HepG2 (cell line): ENCODE measurements around the gene AADACL4. TPM values are rescaled to one million over a fixed set of nuclear protein-coding genes. Genes with fewer than 3 reads are reported as not detected.

ENCODE experiments used
- DNMT3B ChIP-seq: conservative IDR thresholded peaks from 2 replicates; pipeline ENCODE4 v1.6.1; 2016; ENCODE audit warnings: missing biosample characterization, control low read depth
- DR1 ChIP-seq: sonication (generic); formaldehyde crosslinking; IDR thresholded peaks from 2 replicates; pipeline ENCODE4 v1.8.0; 2021; ENCODE audit warnings: mild to moderate bottlenecking, missing genetic modification reagents, inconsistent platforms
- FLYWCH1 ChIP-seq: sonication (generic); formaldehyde crosslinking; IDR thresholded peaks from 2 replicates; pipeline ENCODE4 v1.8.1; 2023; ENCODE audit warnings: mild to moderate bottlenecking, missing genetic modification reagents
- HOXA7 ChIP-seq: sonication (generic); formaldehyde crosslinking; IDR thresholded peaks from 2 replicates; pipeline ENCODE4 v1.8.1; 2022; ENCODE audit warnings: mild to moderate bottlenecking, missing genetic modification reagents, moderate library complexity
- NFIB ChIP-seq: sonication (generic); formaldehyde crosslinking; IDR thresholded peaks from 2 replicates; pipeline ENCODE4 v1.9.0; 2021; ENCODE audit warnings: missing genetic modification reagents, mild to moderate bottlenecking, borderline replicate concordance
- PCBP2 ChIP-seq: fragments of 200-400 bp; formaldehyde crosslinking; optimal IDR thresholded peaks from 2 replicates; pipeline ENCODE3; 2018; ENCODE audit warnings: low read length, low read depth; ENCODE audit not compliant: poor library complexity, severe bottlenecking
- PHB2 ChIP-seq: fragments of 450-650 bp; IDR thresholded peaks from 2 replicates; pipeline ENCODE4 v1.6.1; 2018; ENCODE audit not compliant: partially characterized antibody
- PPARG ChIP-seq: conservative IDR thresholded peaks from 2 replicates; pipeline ENCODE4 v1.6.1; 2016; ENCODE audit warnings: missing biosample characterization, missing genetic modification reagents
- RARG ChIP-seq: sonication (generic); formaldehyde crosslinking; IDR thresholded peaks from 2 replicates; pipeline ENCODE4 v1.4.0; 2020; ENCODE audit warnings: low read depth, mild to moderate bottlenecking, missing genetic modification reagents
- SRSF9 ChIP-seq: fragments of 200-400 bp; formaldehyde crosslinking; IDR thresholded peaks from 2 replicates; pipeline ENCODE4 v1.6.1; 2018; ENCODE audit warnings: borderline replicate concordance, mild to moderate bottlenecking, low read depth, low read length; ENCODE audit not compliant: insufficient read depth, poor library complexity, severe bottlenecking
- ZNF558 ChIP-seq: sonication (generic); formaldehyde crosslinking; IDR thresholded peaks from 2 replicates; pipeline ENCODE4 v1.9.0; 2022; ENCODE audit warnings: mild to moderate bottlenecking, missing genetic modification reagents, borderline replicate concordance
- ZNF75D ChIP-seq: sonication (generic); formaldehyde crosslinking; IDR thresholded peaks from 2 replicates; pipeline ENCODE4 v1.8.1; 2023; ENCODE audit warnings: missing genetic modification reagents, mild to moderate bottlenecking, borderline replicate concordance
- ZNF776 ChIP-seq: sonication (generic); formaldehyde crosslinking; IDR thresholded peaks from 2 replicates; pipeline ENCODE4 v1.4.0; 2020; ENCODE audit warnings: mild to moderate bottlenecking, missing genetic modification reagents
- ZNF790 ChIP-seq: sonication (generic); formaldehyde crosslinking; IDR thresholded peaks from 2 replicates; pipeline ENCODE4 v1.8.0; 2022; ENCODE audit warnings: missing genetic modification reagents, mild to moderate bottlenecking, borderline replicate concordance
- polyA plus RNA-seq, 8 experiments: library from polyadenylated mRNA; depleted of rRNA in 3 of 8; stranded (reverse) in 7 of 8; unstranded in 1 of 8; fragments of >200 nt; fragmentation: Illumina TruSeq in 4 of 8; extraction: Trizol in 4 of 8; gene quantifications; 2 replicates each; pipeline versions ENCODE4 v1.2.1 to v1.2.3, GENCODE V29; 2011 to 2016; ENCODE audit warnings: low read depth in 4 of 8, missing spikeins in 1 of 8, mixed read lengths in 1 of 8; ENCODE audit not compliant: insufficient read depth in 1 of 8
- total RNA-seq, 5 experiments: library from RNA; depleted of rRNA; stranded (reverse); fragments of >200 nt; fragmentation: Illumina TruSeq; extraction: Trizol; gene quantifications; 2 replicates each; pipeline ENCODE4 v1.2.3, GENCODE V29; 2016; ENCODE audit warnings: low read depth in 1 of 5
- TF ChIP-seq, protein P1 (sequence below): sonication (generic); formaldehyde crosslinking; IDR thresholded peaks from 2 replicates; pipeline ENCODE4 v1.4.0; 2020; ENCODE audit warnings: mild to moderate bottlenecking, missing genetic modification reagents, borderline replicate concordance
- TF ChIP-seq, protein P2 (sequence below): sonication (generic); formaldehyde crosslinking; IDR thresholded peaks from 2 replicates; pipeline ENCODE4 v1.4.0; 2020; ENCODE audit warnings: low read depth, mild to moderate bottlenecking, missing genetic modification reagents
- TF ChIP-seq, protein P3 (sequence below): sonication (generic); formaldehyde crosslinking; IDR thresholded peaks from 2 replicates; pipeline ENCODE4 v1.4.0; 2020; ENCODE audit warnings: missing genetic modification reagents
- TF ChIP-seq, protein P4 (sequence below): sonication (generic); formaldehyde crosslinking; IDR thresholded peaks from 2 replicates; pipeline ENCODE4 v1.4.0; 2020; ENCODE audit warnings: mild to moderate bottlenecking, missing genetic modification reagents
- TF ChIP-seq, protein P5 (sequence below): sonication (generic); formaldehyde crosslinking; IDR thresholded peaks from 2 replicates; pipeline ENCODE4 v1.4.0; 2020; ENCODE audit warnings: missing genetic modification reagents, low read depth, mild to moderate bottlenecking, borderline replicate concordance

The AADACL4 gene
- total and polyA plus RNA-seq, 2 of the 13 experiments (the other 11 are each of a cell fraction or from before 2014, with no cell fraction given): not detected

DNA sequence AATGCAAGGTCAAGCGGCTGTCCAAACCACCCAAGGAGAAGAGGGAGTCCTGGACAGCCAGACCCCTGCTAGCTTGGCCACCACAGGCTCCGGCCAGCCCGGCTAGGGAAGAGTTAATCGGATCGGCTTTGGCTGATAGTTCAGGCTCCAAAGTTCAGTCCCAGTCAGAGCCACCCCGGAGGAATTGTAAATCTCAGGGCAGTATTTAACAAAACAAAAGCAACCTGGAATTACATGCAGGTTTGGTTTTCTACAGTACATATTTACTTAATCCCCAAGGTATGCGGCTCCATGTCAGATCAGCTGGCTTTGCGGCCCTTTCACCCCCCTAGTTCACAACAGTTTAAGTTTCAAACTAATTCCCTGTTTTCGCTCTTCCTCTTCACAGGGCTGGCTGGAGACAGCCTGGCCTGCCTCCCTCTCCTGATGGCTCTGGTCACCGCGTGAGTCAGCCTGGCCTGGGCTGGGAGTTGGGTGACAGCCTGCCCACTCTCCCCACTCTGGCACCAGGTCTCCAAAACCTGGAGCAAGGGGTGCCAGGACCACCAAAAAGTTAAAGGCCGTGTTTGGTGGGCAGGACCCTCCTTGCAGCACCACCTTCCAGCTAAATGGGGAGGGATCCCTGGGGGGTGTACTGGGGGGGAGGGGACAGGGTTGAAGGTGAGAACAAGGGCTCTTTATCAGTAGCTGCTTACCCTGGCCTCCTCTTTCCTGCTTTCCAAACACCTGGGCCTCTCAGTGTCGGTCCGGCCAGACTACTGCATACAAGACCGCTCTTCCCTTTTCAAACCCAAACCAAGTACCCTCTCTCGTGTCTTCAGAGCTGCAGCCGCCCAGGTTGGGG, 27.8 kb upstream of the AADACL4 start (continued):
- TF ChIP-seq, protein P1, sequence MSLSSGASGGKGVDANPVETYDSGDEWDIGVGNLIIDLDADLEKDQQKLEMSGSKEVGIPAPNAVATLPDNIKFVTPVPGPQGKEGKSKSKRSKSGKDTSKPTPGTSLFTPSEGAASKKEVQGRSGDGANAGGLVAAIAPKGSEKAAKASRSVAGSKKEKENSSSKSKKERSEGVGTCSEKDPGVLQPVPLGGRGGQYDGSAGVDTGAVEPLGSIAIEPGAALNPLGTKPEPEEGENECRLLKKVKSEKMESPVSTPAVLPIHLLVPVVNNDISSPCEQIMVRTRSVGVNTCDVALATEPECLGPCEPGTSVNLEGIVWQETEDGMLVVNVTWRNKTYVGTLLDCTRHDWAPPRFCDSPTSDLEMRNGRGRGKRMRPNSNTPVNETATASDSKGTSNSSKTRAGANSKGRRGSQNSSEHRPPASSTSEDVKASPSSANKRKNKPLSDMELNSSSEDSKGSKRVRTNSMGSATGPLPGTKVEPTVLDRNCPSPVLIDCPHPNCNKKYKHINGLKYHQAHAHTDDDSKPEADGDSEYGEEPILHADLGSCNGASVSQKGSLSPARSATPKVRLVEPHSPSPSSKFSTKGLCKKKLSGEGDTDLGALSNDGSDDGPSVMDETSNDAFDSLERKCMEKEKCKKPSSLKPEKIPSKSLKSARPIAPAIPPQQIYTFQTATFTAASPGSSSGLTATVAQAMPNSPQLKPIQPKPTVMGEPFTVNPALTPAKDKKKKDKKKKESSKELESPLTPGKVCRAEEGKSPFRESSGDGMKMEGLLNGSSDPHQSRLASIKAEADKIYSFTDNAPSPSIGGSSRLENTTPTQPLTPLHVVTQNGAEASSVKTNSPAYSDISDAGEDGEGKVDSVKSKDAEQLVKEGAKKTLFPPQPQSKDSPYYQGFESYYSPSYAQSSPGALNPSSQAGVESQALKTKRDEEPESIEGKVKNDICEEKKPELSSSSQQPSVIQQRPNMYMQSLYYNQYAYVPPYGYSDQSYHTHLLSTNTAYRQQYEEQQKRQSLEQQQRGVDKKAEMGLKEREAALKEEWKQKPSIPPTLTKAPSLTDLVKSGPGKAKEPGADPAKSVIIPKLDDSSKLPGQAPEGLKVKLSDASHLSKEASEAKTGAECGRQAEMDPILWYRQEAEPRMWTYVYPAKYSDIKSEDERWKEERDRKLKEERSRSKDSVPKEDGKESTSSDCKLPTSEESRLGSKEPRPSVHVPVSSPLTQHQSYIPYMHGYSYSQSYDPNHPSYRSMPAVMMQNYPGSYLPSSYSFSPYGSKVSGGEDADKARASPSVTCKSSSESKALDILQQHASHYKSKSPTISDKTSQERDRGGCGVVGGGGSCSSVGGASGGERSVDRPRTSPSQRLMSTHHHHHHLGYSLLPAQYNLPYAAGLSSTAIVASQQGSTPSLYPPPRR (CRISPR knock-in tag): peak; percentile 77
- TF ChIP-seq, protein P2, sequence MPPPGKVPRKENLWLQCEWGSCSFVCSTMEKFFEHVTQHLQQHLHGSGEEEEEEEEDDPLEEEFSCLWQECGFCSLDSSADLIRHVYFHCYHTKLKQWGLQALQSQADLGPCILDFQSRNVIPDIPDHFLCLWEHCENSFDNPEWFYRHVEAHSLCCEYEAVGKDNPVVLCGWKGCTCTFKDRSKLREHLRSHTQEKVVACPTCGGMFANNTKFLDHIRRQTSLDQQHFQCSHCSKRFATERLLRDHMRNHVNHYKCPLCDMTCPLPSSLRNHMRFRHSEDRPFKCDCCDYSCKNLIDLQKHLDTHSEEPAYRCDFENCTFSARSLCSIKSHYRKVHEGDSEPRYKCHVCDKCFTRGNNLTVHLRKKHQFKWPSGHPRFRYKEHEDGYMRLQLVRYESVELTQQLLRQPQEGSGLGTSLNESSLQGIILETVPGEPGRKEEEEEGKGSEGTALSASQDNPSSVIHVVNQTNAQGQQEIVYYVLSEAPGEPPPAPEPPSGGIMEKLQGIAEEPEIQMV (CRISPR knock-in tag): no peak
- TF ChIP-seq PHB2 (no peak), ZNF75D (no peak), ZNF776 (CRISPR knock-in tag) (peak; percentile 65; the same call in 1 of the 2 replicates), RARG (CRISPR knock-in tag) (no peak), FLYWCH1 (CRISPR knock-in tag) (no peak), PCBP2 (no peak), NFIB (CRISPR knock-in tag) (no peak), HOXA7 (CRISPR knock-in tag) (no peak), DR1 (CRISPR knock-in tag) (peak; percentile 49; the same call in 1 of the 2 replicates), PPARG (CRISPR knock-in tag) (peak; percentile 74; the same call in 1 of the 2 replicates), ZNF790 (no peak; the same call in 1 of the 2 replicates), DNMT3B (CRISPR knock-in tag) (no peak), SRSF9 (no peak), ZNF558 (CRISPR knock-in tag) (no peak; the same call in 1 of the 2 replicates)
- TF ChIP-seq, protein P3, sequence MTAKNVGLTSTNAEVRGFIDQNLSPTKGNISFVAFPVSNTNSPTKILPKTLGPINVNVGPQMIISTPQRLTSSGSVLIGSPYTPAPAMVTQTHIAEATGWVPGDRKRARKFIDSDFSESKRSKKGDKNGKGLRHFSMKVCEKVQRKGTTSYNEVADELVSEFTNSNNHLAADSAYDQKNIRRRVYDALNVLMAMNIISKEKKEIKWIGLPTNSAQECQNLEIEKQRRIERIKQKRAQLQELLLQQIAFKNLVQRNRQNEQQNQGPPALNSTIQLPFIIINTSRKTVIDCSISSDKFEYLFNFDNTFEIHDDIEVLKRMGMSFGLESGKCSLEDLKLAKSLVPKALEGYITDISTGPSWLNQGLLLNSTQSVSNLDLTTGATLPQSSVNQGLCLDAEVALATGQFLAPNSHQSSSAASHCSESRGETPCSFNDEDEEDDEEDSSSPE (CRISPR knock-in tag): peak; percentile 51; the same call in 1 of the 2 replicates
- TF ChIP-seq, protein P4, sequence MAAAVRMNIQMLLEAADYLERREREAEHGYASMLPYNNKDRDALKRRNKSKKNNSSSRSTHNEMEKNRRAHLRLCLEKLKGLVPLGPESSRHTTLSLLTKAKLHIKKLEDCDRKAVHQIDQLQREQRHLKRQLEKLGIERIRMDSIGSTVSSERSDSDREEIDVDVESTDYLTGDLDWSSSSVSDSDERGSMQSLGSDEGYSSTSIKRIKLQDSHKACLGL (CRISPR knock-in tag): peak; percentile 62; the same call in 1 of the 2 replicates
- TF ChIP-seq, protein P5, sequence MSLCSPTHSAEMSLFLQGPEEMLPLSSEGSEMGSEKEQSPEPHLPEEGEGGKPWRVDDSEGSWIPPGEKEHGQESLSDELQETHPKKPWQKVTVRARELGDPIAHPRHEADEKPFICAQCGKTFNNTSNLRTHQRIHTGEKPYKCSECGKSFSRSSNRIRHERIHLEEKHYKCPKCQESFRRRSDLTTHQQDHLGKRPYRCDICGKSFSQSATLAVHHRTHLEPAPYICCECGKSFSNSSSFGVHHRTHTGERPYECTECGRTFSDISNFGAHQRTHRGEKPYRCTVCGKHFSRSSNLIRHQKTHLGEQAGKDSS (CRISPR knock-in tag): peak; percentile 27; the same call in 1 of the 2 replicates
